Brain microvascular endothelial cell (primary cell): Measurements from ENCODE around the gene LIM2.

ENCODE experiments used
- DNase-seq: peaks from one replicate; pipeline ENCODE4 v3.0.0-alpha.2; 2020
- H3K27ac ChIP-seq: fragments of 250-450 bp; sonication (Bioruptor Pico); 2 replicates; pipeline ENCODE4 v1.5.1; 2020; ENCODE audit warnings: mild to moderate bottlenecking, moderate library complexity
- H3K27me3 ChIP-seq: fragments of 250-450 bp; sonication (Bioruptor Pico); replicated peaks from 2 replicates; pipeline ENCODE4 v1.5.1; 2020; ENCODE audit warnings: mild to moderate bottlenecking
- H3K36me3 ChIP-seq: fragments of 250-450 bp; sonication (Bioruptor Pico); replicated peaks from 2 replicates; pipeline ENCODE4 v1.5.1; 2020; ENCODE audit warnings: mild to moderate bottlenecking
- H3K4me3 ChIP-seq: 2 replicates; pipeline ENCODE4 v1.5.1; 2011; ENCODE audit warnings: low read depth, mild to moderate bottlenecking, control low read depth, low read length, moderate library complexity
- CTCF ChIP-seq: IDR thresholded peaks from 2 replicates; pipeline ENCODE4 v1.5.1; 2011; ENCODE audit warnings: low read depth, mild to moderate bottlenecking, moderate library complexity, low read length, control low read depth, inconsistent platforms; ENCODE audit errors: missing control alignments
- in situ Hi-C: cut with HindIII; loops from 2 replicates; pipeline ENCODE4 v1.10.0; 2017; ENCODE audit warnings: low sequenced_read_pairs, low pct_ligation_motif_present

The LIM2 gene

GRCh38 chr19:51347209-51347928, 40.4 kb downstream of the LIM2 start:
- Histone ChIP-seq H3K4me3 (no peak overlapping the region), H3K27ac (no peak overlapping the region), H3K36me3 (peaks cover 6% of the 10 kb centered on the region), H3K27me3 (no peaks in the 10 kb centered on the region)
- DNase-seq = no peak
- in situ Hi-C loops = no loop called here
- no peak for TF ChIP-seq CTCF

- Histone ChIP-seq H3K4me3 (no peak overlapping the region), H3K36me3 (peaks cover 6% of the 10 kb centered on the region), H3K27me3 (no peaks in the 10 kb centered on the region), H3K27ac (no peak overlapping the region)
- in situ Hi-C loops = no loop called here
- DNase-seq = no peak
- TF ChIP-seq CTCF = peak; percentile 13
Measured at GRCh38 chr19:51346742-51347141, 41.0 kb downstream of the LIM2 start.

- no peak for TF ChIP-seq CTCF
- no peak overlapping the region for H3K4me3 ChIP-seq
- no peaks in the 10 kb centered on the region for H3K27me3 ChIP-seq
- H3K27ac ChIP-seq = no peak overlapping the region
- H3K36me3 ChIP-seq = no peaks in the 10 kb centered on the region
- DNase-seq = no peak
- in situ Hi-C loops = no loop called here
Measured at GRCh38 chr19:51345076-51345620, 42.6 kb downstream of the LIM2 start.

GRCh38 chr19:51342631-51343569, 44.9 kb downstream of the LIM2 start:
- no peak for DNase-seq
- no peak overlapping the region for H3K27ac ChIP-seq
- no peak for TF ChIP-seq CTCF
- no peak overlapping the region for H3K4me3 ChIP-seq
- H3K27me3 ChIP-seq = no peaks in the 10 kb centered on the region
- in situ Hi-C loops = no loop called here
- H3K36me3 ChIP-seq = no peaks in the 10 kb centered on the region

GRCh38 chr19:51341976-51342580, 45.7 kb downstream of the LIM2 start, which contains the start of gene VSIG10L:
VSIG10L (minus strand) TSS chr19:51342139; CDS start chr19:51342124, 15 bp downstream.
- H3K27ac ChIP-seq = no peak within 1 kb of the TSS
- in situ Hi-C loops = no loop called here
- no peaks in the 10 kb centered on the region for H3K27me3 ChIP-seq
- no peak for TF ChIP-seq CTCF
- H3K4me3 ChIP-seq = no peak within 1 kb of the TSS
- no peaks in the 10 kb centered on the region for H3K36me3 ChIP-seq
- DNase-seq = no peak
